IPS-NIHi7 (cell line): Measurements from ENCODE around the gene DIS3L2.
"Not testable (repeated sequence)": the region's sequence is repeated elsewhere in the genome, so short reads cannot be mapped to it uniquely, and the experiment has no call there.

Source experiments
- DNase-seq: peaks from one replicate; pipeline ENCODE4 v3.0.0; 2012; ENCODE audit warnings: mixed read lengths; ENCODE audit errors: extremely low spot score

Gene DIS3L2

GRCh38 chr2:232319803-232320442, 358.4 kb downstream of the DIS3L2 start:
- DNase-seq: no peak

GRCh38 chr2:232320443-232320803, 358.9 kb downstream of the DIS3L2 start:
- DNase-seq: no peak

DNA sequence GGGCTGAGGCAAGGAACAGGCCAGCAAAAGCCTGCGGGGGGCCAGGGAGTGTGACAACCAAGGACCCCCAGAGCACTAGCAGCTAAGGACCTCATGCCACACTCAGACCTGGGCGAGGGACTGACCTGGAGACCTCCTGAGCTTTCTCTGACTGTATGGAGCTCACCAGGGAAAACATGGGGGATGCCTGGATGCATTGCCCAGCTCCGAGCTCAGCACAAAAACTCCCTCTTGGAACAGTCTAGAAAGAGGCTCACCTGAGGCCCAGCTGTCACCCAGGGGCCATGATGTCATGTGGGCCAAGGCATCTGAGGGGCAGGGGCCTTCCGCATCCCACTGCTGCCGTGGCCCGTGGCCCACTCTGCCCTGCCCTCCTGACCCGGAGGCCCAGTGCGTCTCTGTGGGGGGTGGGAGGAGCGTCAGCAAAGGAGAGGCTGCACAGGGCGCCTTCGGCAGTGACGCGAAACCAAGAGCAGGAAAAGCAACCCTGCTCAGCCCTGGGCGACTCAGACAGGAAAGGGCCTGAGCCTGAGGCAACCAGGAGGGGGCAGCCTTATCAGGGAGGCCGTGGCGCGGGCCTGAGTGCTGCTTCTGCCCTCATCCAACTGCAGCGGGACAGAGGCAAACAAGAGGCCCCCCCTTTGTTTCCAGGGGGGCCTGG, 359.8 kb downstream of the DIS3L2 start:
- DNase-seq: peak; percentile 43

DNA sequence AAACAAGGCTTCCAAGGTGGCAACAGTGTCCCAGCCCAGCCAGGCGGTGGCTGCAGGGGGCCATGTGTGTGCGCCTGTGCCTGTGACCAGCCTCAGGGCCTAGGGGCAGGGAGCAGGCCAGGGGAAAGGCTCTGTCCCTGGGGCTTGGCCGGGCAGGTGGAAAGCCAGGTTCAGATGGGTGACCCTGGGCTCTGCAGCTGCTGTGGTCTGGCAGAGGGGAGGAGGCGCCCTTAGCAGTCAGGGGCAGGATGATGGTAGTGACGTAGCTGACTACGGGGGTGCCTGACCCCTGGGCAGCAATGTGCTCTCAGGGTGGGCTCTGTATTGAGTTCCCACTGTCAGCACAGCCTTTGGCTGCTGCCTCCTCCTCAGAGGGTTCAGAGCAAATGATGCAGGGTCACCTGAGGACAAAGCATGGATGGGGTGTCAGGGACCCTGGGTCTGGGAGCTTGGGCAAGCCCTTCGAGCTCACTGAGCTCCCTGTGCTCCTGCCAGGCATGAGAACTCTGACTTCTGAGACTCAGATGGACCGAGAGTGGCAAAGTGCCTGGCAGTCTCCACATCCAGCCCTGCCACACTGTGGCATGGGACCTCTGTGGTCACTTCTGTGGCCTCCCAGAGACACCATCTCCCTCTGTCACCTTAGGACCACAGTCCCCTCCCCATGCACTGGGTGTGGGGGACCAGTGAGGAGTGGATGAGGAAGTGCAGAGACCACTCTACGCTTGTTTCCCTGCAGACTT, 360.5 kb downstream of the DIS3L2 start:
- DNase-seq: no peak

DNA sequence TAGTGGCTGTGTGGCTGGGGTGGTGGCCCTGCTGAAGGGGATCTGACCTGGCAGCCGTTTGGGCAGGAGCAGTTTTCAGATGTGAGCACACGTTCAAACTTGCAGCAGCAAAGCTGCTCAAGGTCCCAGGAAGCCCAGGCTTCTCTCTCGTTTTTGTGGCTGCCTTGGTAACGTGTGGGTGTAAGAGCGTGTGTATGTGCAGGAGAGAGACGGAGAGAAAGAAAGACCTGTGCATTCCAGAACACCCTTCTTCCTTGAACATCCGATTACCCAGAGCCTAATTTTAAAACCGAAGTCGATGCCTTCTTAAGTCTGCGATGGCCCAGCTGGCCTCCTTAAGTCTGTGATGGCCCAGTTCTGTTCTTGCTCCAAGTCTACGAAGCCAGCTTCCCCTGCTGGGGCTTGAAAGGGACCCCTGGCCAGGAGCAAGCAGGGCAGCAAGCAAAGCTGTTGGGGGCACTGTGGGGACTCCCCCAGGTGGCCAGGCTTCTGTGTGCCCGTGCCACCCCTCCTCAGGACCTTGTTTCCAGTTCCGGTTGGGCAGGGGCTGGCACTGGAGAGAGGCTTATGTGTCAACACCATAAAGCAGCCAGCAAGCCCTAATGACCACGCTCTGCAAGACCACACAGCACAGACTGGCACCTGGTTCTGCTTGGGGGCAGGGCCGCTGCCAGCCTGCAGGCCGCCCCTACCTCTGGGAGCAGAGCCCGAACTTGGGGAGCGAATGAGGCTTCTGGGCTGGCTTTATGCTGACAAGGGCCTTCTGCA, 361.2 kb downstream of the DIS3L2 start:
- DNase-seq: no peak

GRCh38 chr2:232323328-232323650, 361.8 kb downstream of the DIS3L2 start:
- DNase-seq: no peak

DNA sequence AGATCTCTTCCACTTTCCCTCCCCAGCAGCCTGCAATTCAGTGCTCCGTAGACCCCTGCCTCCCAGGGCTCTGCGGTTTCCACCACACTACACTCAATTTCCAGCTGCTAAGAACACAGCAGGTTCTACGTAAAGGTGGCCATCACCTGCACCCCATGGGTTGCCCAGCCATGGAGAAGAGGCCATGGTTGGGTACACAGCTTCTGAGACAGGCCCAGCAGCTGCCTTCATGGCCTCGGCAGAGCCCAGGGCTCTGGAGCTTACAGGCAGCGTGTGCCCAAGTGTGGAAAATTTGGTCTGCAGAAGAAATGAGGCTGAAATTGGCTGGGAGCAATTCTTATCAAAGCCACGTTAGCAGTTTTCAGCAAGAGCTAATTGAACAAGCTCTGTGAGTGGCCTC, 362.5 kb downstream of the DIS3L2 start:
- DNase-seq: not testable (repeated sequence)

- DNase-seq: no peak
These were observed 363.3 kb downstream of the DIS3L2 start for GRCh38 chr2:232324778-232325177.

- no peak for DNase-seq
These were observed 364.1 kb downstream of the DIS3L2 start for GRCh38 chr2:232325324-232326273.

DNA sequence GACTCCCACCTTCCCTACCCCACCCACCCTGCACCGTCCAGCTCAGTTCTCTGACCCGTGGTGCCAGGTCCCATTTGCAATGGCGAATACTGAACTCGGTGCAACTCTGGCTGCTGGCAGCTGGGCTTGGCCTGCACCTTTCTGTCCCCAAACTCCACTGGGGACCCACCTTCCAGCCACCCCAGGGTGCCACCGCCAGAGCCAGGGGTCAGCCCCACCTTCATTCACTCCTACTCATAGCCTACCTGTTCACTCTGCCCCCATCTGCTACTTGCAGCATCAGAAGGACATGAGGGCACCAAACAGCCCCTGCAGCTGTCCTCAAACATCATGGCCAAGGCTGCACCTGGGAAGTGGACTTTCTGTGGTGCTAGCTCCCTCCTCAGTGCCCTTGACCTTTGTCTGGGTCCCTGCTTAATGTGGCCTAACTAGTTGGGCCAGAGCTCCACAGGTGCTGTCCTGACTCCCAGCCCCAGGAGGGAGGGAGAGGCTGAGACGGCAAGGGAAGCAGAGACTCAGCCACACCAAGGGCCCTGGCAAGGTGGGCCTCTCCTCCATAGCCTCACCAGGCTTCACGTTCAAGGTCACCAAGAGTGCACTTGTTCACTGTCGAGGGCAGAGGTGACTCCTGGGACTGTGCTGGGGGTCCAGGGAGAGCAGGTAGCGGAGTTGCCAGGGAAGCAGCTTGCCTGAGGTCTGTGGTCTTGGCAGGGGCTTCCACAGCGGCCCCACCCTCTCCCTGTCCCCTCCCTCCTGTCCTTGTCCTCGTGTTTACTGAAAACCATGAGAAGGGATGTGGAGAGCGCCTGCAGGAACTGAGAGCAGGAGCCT, 365.0 kb downstream of the DIS3L2 start:
- DNase-seq: not testable (repeated sequence)

GRCh38 chr2:232327105-232328031, 365.9 kb downstream of the DIS3L2 start:
- DNase-seq: peak; percentile 87

DNA sequence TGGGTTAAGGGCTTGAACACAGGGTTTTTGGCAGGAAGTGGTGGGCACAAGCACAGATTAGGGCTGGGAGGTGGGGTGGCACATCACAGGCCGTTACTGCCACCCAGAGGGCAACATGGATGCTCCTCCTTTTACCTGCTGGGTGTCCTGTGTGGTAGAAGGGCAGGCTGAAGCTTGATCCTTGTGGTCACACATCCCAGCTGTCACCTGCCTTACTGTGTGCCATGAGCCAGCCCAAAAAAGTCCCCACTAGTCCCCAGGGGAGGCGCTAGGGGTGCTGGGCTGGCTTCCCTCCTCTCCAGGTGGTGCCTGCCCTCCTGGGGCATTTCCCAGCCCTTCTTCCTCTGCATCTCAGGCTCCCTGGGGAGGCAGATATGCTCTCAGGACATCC, 366.5 kb downstream of the DIS3L2 start:
- DNase-seq: no peak

DNA sequence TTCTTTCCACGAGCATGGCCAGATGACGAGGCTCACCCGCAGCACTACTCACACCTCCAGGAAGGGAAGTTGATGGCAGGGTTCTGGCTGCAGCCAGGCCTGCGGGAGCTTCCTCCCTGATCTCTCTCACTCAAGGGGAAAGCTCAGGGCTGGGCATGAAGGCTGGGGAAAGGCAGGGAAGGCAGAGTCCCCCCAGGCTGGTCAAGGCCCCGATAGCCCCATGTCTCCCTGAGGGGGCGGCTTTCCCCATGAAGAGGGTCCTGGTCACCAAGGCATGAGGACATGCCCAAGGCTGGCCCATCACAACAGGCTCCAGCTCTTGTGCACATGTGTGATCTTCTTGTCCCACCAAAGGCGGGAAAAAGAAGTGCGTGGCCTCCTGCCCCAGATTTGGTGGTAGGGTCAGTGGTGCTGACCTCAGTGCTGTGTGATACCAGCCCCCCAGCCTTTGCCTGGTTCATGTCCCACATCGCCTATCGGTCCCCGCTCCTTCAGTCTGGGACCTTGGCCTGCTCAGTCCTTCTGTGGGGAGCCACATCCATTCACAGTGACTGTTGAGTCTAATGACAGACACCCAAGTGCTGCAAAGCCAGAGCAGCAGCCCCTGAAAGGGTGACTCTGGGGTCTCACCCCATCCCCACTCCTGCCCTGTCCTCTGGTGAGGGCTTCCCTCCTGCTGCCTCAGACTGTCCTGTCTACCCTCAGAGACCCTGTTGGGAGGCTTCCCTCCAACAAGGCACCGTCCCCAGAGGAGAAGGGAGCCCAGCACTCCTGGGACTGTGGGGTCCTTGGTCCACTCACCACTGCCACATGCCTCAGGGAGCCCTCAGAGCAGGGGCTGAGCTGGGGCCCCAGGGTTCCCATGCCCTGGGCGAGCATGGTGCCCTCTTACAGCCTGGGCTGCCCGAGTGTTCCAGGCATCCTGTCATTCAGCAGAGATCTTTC, 367.3 kb downstream of the DIS3L2 start:
- no peak for DNase-seq

DNA sequence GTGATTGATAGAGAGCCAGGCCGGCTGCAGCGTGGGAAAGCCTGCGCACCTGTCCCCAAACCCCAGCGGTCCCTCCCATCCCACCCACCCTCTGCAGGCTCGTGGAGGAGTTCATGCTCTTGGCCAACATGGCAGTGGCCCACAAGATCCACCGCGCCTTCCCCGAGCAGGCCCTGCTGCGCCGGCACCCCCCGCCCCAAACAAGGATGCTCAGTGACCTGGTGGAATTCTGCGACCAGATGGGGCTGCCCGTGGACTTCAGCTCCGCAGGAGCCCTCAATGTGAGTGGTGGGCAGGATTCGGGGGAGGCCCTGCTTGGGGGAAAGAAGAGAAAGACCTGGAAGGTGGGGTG, 368.2 kb downstream of the DIS3L2 start:
- DNase-seq: no peak

DNA sequence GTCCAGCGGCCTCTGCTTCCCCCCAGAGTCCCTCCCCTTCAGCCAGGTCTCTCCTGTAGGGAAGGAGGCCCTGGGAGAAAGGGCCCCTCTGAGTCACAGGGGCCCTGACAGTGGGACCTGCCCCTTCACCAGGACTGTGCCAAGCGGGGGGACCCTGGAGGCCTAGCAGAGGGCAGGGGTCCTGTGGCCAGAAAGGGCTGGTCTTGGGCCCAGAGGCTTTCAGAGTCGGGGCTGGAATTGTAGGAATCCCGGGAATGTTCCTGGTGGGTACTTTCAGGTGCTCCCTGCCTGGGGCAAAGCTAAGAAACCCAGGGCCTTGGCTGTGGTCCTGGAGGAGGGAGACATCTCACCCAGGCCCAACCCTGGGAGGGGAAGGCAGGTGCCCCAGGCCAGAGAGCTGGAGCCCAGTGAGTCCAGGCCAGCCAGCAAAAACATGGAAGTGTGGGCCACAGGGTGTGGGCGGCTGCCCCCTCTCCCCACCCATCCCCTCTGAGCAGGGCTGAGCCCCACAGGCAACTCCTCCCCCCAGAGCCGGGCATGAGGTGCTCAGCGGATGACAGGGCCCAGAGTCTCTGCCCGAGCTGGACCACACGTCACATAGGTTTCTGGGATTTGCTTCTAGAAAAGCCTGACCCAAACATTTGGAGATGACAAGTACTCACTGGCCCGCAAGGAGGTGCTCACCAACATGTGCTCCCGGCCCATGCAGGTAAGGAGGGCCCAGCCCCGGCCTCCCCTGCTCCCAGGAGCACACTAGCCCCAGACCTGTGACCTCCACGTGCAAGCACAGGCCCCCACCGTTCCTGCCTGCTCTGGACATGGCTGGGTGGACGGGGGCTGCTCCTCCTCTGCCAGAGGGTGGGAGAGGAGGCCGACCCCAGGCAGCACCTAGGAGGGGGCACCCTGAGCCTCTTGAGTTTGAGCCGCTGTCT, 368.8 kb downstream of the DIS3L2 start:
- DNase-seq: peak; percentile 63

DNA sequence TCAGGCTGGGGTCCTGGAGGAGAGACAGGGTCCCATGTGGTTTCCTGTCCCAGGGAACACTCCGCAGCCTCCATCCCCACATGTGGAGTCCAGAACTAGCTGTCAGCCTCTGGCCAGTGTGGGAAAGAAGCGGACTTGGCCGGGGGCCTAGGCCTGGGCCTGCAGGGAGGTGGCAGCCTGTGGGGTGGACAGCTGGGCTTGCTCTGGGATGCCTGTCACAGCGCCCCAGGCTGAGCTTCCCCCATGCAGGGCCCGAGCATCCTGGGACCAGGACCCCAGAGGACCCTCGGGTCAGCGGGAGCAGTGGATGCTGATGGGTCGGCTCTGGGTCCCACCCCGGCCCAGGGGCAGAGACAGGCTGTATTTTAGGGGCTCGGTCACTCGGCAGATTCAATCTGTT, 369.5 kb downstream of the DIS3L2 start:
- DNase-seq: not testable (repeated sequence)

DNA sequence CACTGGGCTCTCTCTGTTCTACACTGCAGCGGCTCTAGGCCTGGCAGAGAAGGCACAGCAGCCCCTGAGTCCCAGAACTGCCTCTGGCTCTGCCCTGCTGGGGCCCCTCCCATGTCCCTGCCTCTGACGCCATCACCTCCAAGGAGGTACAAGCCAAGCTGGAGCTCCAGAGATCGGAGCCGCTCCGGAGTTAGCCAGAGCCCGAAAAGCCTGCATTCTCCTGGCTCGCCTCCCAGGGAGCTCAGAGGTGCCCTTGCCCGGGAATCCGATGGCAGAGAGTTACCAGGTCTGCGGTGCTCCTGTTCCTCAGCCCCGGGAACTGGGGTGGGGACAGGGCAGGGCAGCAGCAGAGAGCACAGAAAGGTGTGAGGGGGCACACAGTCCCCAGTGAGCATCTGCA, 370.1 kb downstream of the DIS3L2 start:
- not testable (repeated sequence) for DNase-seq
